ENCODE measurements around the gene ZNF432.
A peak's percentile ranks its signal among the peaks of the same experiment; 100 is the strongest.
"Not testable (repeated sequence)": the region's sequence is repeated elsewhere in the genome, so short reads cannot be mapped to it uniquely, and the experiment has no call there.

ZNF432 gene

GRCh38 chr19:52048555-52049501 lies at the start of gene ZNF432:
ZNF432 (minus strand) TSS chr19:52048838; CDS start chr19:52046868, 1,970 bp downstream.
- peak; percentile 97 for DNase-seq

- DNase-seq, result not testable (repeated sequence)
Measured at GRCh38 chr19:52096416-52096815, 47.8 kb upstream of the ZNF432 start.

- peak; percentile 95 for DNase-seq
Measured at GRCh38 chr19:52095172-52096014, 46.8 kb upstream of the ZNF432 start, which contains the start of gene ZNF841. ZNF841 (minus strand) TSS chr19:52095765; CDS start chr19:52084801, 10,964 bp downstream.

- DNase-seq, result peak; percentile 17
Measured at GRCh38 chr19:52094526-52095130, 46.0 kb upstream of the ZNF432 start.

GRCh38 chr19:52086481-52086880 lies 37.8 kb upstream of the ZNF432 start:
- no peak for DNase-seq

GRCh38 chr19:52070496-52070895 lies 21.9 kb upstream of the ZNF432 start:
- no peak for DNase-seq

GRCh38 chr19:52069653-52070052 lies 21.0 kb upstream of the ZNF432 start:
- DNase-seq, result no peak

- DNase-seq, result no peak
Measured at GRCh38 chr19:52066258-52066863, 17.7 kb upstream of the ZNF432 start.

GRCh38 chr19:52065399-52065798 lies 16.8 kb upstream of the ZNF432 start:
- DNase-seq, result no peak

GRCh38 chr19:52056480-52056879 lies 7.8 kb upstream of the ZNF432 start:
- not testable (repeated sequence) for DNase-seq

- DNase-seq, result not testable (repeated sequence)
Measured at GRCh38 chr19:52051736-52052135, 3.1 kb upstream of the ZNF432 start.

GRCh38 chr19:52039169-52039568 lies 9.5 kb downstream of the ZNF432 start:
- DNase-seq, result no peak

GRCh38 chr19:52034051-52034728 lies 14.4 kb downstream of the ZNF432 start:
- no peak for DNase-seq

GRCh38 chr19:52028780-52029123 lies 19.9 kb downstream of the ZNF432 start:
- DNase-seq, result peak; percentile 52

- peak; percentile 88 for DNase-seq
Measured at GRCh38 chr19:52028027-52028779, 20.4 kb downstream of the ZNF432 start, which contains the start of gene ZNF614. ZNF614 (minus strand) TSS chr19:52028379; CDS start chr19:52025745, 2,634 bp downstream.

- not testable (repeated sequence) for DNase-seq
Measured at GRCh38 chr19:52026255-52026990, 22.2 kb downstream of the ZNF432 start.

GRCh38 chr19:52024478-52024877 lies 24.2 kb downstream of the ZNF432 start:
- DNase-seq, result not testable (repeated sequence)

- DNase-seq, result no peak
Measured at GRCh38 chr19:52022193-52022592, 26.4 kb downstream of the ZNF432 start.

- DNase-seq, result no peak
Measured at GRCh38 chr19:52020506-52020905, 28.1 kb downstream of the ZNF432 start.

GRCh38 chr19:52010674-52011073 lies 38.0 kb downstream of the ZNF432 start:
- no peak for DNase-seq
